ENCODE results near the gene MRTFB. TPM values are rescaled to one million over a fixed set of nuclear protein-coding genes. Genes with fewer than 3 reads are reported as not detected.

Gene MRTFB
- total RNA-seq, 6 experiments from 2014 or later, result 15.7 to 23.9 (median 18.6) TPM

DNA sequence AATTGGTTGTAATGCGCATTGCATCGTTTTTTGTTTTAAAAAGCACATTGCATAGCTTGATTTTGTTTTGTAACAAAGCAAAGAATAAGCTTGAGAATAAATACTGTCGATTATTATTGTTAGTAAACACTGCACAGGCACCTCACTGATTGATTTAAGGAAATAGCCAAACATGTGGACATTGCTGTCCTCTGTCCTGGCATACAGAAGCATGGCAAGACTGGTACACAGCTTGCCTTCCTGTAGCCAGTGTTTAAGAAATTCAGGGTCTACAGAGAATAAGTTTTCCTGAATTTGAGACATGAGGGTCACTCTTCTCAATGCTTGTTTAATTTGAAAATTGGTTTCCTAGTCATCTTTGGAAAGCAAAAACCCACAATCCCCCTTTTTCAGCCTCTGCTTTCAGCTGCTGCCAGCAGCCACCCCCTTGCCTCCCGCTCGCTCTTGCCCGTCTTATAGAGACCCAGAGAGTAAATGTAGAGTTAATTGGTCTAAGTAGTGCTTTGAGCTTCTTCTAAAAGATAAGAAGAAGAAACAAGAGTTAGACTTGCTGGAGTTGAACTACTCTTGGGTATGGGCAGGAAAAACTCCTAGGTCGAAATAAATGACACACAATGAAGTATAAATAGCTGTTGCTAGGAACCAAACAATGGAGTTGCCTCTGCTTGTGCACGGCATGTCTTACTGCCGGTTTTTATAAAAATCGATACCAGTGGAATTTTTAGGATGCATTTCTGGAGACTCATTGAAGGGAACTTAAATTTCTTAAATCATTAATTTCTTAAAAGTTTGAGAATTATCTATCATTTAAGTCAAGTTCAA is 116.6 kb downstream of the MRTFB start:
- intact Hi-C loops (cut with DNase I), result no loop called here
- Histone ChIP-seq H3K4me1 (no peaks in the 10 kb centered on the region), H3K4me3 (no peak overlapping the region), H3K9me3 (no peaks in the 10 kb centered on the region), H3K27me3 (no peaks in the 10 kb centered on the region), H3K27ac (no peak overlapping the region), H3K36me3 (no peaks in the 10 kb centered on the region)
- no peak for TF ChIP-seq POLR2A (IDR thresholded peaks at IDR 0.05)
- TF ChIP-seq, protein P1, sequence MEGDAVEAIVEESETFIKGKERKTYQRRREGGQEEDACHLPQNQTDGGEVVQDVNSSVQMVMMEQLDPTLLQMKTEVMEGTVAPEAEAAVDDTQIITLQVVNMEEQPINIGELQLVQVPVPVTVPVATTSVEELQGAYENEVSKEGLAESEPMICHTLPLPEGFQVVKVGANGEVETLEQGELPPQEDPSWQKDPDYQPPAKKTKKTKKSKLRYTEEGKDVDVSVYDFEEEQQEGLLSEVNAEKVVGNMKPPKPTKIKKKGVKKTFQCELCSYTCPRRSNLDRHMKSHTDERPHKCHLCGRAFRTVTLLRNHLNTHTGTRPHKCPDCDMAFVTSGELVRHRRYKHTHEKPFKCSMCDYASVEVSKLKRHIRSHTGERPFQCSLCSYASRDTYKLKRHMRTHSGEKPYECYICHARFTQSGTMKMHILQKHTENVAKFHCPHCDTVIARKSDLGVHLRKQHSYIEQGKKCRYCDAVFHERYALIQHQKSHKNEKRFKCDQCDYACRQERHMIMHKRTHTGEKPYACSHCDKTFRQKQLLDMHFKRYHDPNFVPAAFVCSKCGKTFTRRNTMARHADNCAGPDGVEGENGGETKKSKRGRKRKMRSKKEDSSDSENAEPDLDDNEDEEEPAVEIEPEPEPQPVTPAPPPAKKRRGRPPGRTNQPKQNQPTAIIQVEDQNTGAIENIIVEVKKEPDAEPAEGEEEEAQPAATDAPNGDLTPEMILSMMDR (IDR thresholded peaks at IDR 0.05), result no peak
- DNase-seq, result no peak
- no peak for ATAC-seq
- 70% methylated on average over 10 of the region's 10 CpGs for WGBS (ENCODE audit: insufficient coverage, low coverage, low lambda C conversion rate, missing lambda C conversion rate)

DNA sequence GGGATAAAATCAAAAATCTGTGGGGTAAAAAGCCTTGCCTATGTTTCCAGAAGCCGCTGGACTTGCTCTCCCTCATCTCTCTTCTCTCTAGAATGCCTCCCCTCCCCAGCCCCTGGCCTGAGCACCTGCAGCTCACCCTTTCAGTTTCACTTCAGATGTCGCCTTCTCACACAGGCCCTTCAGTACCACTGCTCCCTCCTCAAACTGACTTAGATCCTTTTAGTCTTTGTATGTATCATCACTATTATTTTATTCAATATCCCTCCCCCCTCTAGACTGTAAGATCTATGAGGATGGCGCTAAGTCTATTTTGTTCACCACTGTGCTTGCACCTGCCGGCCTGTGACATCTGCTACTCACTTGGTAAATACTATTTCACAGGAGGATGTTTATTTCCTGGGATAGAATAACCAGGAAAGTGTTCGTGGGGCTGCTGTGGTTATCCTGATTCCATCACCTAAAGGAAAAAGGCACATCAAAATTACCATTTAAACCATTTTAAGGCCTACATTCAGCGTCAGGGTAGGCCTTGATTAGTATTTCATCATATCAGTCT is 122.3 kb downstream of the MRTFB start:
- DNase-seq (no peak), ATAC-seq (no peak)
- no peak overlapping the region for H3K27ac ChIP-seq
- no peaks in the 10 kb centered on the region for H3K36me3 ChIP-seq
- H3K9me3 ChIP-seq, result no peaks in the 10 kb centered on the region
- H3K27me3 ChIP-seq, result no peaks in the 10 kb centered on the region
- no peak overlapping the region for H3K4me3 ChIP-seq
- TF ChIP-seq, protein P1 (IDR thresholded peaks at IDR 0.05), result no peak
- no peak for TF ChIP-seq POLR2A (IDR thresholded peaks at IDR 0.05)
- WGBS (ENCODE audit: insufficient coverage, low coverage, low lambda C conversion rate, missing lambda C conversion rate), result 79% methylated on average over 6 of the region's 6 CpGs
- intact Hi-C loops (cut with DNase I), result no loop called here
- no peaks in the 10 kb centered on the region for H3K4me1 ChIP-seq

DNA sequence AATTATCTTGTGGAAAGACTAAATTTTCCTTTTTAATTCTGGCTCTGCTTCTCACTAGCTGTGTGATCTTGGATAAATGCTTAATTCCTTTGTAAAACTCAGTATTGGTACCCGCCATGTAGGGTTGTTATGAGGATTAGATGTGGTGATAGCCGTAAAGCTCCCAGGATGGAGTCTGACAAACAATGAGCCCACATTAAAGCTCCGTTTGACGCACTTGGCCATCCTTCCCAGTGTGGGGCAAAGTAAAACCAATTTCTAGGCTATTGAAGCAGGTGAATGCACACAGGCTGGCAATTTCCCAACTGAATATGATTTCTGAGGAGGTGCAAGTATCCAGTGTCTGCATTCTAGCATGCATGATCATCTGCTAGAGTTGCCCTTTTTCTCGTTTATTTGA is 123.6 kb downstream of the MRTFB start:
- intact Hi-C loops (cut with DNase I), result no loop called here
- Histone ChIP-seq H3K9me3 (no peaks in the 10 kb centered on the region), H3K4me3 (no peak overlapping the region), H3K27me3 (no peaks in the 10 kb centered on the region), H3K4me1 (no peaks in the 10 kb centered on the region), H3K27ac (no peak overlapping the region), H3K36me3 (no peaks in the 10 kb centered on the region)
- no peak for DNase-seq
- TF ChIP-seq, protein P1 (IDR thresholded peaks at IDR 0.05), result no peak
- TF ChIP-seq POLR2A (IDR thresholded peaks at IDR 0.05), result no peak
- no peak for ATAC-seq
- WGBS (ENCODE audit: insufficient coverage, low coverage, low lambda C conversion rate, missing lambda C conversion rate), result 83% methylated on average over 4 of the region's 5 CpGs

DNA sequence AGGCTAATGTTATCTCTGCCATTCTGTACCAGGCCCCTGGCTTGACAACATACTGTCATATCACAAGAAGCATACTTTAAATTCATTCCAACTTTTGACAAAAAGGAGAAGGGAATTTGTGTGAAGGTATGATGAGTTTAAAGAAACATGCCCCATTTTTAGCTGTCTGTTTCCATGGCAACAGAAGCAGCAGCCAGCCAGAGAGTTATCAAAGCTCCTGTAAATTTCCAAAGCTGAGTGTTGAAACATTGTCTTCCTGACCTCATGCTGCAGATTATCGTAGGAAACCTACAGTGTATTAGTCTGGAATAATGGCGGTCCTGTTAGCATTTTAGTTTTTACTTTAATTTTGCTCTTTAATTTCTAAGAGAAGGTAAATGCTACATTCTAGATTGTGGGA is 124.9 kb downstream of the MRTFB start:
- Histone ChIP-seq H3K27me3 (no peaks in the 10 kb centered on the region), H3K4me3 (no peak overlapping the region), H3K9me3 (no peaks in the 10 kb centered on the region), H3K27ac (no peak overlapping the region), H3K4me1 (no peaks in the 10 kb centered on the region), H3K36me3 (no peaks in the 10 kb centered on the region)
- WGBS (ENCODE audit: insufficient coverage, low coverage, low lambda C conversion rate, missing lambda C conversion rate), result 75% methylated on average over 2 of the region's 2 CpGs
- no peak for ATAC-seq
- intact Hi-C loops (cut with DNase I), result no loop called here
- no peak for DNase-seq
- no peak for TF ChIP-seq POLR2A (IDR thresholded peaks at IDR 0.05)
- TF ChIP-seq, protein P1 (IDR thresholded peaks at IDR 0.05), result no peak
